HPDE6-E6E7 (cell line): ENCODE measurements around the gene ARHGDIA.
A peak's percentile ranks its signal among the peaks of the same experiment; 100 is the strongest.

Source experiments
- DNase-seq: peaks from one replicate; pipeline ENCODE4 v3.0.0; 2011; ENCODE audit warnings: missing footprints; ENCODE audit errors: extremely low spot score

ARHGDIA gene

DNA sequence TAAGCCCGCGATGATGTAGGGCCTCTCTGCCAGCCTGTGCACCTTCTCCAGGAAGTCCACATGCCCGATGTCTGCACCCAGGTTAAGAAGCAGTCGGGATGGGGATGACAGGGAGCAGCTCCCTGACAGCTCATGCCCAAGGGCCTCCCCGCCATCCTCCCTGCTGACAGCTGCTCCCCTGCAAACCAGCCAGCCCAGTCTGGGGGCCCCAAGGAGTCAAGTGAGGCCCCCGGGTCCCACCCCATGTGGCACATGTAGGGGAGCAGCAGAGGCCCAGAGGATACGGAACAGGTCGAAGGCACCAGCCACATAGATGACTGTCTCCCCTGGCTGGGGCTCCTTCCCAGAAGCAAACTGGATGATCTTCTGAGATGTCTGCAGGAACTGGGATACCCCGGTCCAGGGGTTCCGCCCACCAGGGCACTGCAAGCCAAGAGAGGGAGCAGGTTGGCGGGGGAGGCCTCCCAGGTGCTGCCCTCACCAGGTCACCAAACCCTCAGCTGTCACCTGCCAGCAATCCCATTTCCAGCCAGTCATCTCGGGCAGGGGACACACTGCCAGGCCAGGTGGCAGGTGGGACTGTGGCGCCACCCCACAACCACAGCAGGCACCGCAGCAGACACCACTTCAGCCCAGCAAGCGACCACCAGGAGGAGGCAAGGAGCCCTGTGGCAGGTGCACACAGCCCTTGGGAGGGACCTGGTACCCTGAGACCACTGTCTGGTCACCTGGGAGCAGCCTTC lies 35.5 kb upstream of the ARHGDIA start:
- DNase-seq, result no peak

DNA sequence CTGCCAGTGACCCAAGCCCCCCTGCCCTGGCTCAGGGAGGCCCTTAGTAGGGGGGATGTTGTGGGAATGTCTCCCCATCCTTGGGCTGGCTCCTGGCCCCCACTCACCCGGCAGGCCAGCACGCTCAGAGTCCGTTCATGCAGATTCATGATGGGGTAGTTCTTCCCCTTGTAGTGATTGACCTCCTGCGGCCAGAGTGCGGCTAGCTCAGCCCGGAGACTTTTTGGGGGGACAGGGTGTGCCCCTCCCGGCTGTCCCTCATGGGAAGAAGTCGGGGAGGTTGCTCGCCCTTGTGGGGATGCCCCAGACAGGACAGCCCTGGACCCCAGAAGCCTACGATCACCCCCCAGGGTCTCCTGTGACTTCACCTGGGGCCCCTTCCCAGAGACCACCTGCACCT lies 34.9 kb upstream of the ARHGDIA start:
- no peak for DNase-seq

DNA sequence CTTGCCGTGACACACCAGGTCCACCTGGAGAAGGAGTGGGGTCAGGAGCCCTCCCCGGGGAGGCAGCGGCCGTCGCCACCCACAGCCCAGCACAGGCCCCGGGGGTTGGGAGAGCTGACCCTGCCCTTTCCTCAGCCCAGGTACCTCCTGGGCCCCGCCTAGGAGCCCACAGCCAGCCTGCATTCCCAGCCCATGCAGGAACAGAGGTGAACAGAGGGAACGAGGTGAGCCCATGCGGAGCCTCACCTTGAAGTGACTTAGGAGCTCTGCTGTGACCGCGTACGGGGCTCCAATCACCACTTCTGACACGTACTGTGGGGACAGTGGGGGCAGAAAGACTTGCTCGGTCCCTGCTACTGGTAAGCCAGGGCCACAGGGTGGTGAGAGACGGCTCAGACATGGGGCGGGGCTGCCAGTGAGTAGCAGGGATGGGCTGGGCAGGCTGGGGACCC lies 34.3 kb upstream of the ARHGDIA start:
- no peak for DNase-seq

DNA sequence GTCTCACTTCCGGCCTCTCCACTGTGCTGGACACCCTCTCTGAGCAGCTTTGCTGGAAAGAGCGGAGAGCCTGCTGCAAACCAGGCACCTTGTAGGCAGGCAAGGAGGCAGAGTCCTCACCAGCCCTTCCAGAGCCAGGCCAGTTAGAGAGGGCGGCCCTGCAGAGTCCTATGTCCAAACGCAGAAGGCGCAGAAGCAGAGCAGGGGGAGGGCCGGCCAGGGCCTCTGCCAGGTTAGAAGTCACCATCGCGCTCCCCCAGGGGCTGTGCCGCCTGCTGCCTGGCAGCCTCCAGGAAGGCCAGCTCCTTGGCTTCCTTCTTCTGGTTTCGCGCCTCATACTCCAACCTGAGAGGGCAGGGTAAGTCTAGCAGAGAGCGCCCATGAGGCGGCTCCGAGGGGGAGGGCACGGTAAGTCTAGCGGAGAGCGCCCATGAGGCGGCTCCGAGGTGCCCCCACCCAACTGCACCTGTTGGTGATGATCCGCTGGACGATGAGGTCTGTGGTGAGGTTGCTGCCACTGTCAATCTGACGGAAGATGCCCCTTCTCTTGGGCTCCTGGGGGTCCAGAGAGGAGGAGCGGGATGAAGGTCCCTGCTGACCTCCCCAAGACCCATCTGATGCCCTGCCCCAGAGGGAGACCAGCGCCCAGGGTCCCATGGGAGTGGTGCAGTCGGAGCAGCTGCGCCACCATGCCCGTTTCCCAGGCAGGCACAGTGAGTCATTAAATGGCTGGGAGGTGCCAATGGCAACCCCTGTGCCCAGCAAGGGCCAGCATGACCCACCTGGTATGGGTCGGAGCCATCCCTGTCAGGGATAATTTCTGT lies 33.7 kb upstream of the ARHGDIA start:
- no peak for DNase-seq

DNA sequence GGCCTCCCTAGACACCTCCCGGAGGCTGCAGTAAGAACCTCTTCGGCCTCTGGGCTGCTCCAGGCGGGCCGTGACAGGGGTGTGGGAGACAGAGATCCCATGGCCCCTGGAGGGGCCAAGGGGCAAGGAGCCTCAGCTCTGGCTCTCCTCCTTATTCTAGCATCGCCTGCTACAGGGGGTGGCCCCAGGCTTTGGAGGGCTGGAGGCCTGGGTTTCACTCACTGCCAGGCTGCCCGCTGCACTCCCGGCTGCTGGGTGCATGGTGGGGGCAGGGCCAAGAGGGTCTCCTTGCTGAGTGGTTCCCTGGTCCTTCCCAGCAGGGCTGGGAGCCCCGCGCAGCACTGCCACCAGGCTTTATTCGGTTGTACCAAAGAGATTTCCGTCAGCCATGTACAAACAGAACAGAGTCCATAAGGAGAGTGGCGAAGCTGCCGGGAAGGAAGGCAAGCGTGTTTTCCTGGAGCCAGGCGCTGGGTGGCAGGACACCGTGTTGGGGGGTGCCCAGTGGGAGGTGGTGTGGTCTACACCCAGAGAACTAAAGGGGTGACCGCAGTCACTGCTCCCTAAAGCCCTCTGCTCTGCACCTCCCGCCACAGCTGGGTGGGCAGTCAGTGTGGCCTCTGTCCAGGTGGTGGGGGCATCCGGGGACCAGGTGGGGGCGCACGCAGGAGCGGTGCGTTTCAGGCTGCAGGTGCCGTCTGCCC lies 32.9 kb upstream of the ARHGDIA start:
- DNase-seq, result no peak

DNA sequence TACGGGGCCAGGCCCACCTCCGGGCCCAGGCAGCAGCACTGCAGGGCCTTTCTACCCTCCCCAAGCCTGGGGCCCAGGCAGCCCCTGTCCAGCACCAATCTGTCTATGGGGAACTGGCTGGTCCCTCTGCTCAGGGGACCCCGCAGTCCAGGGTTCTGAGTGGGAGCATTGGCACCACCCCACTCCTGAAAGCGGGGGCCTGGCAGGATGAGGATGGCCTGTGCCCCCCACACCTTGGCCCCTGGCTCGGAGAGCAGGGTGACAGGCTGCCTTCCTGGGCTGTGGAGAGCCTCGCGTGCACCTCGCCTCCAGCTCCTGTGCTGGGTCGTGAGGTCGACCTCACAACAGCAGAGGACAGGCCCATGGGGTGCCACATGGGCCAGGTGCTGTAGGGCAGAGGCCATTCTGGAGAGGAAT lies 32.3 kb upstream of the ARHGDIA start:
- no peak for DNase-seq

DNA sequence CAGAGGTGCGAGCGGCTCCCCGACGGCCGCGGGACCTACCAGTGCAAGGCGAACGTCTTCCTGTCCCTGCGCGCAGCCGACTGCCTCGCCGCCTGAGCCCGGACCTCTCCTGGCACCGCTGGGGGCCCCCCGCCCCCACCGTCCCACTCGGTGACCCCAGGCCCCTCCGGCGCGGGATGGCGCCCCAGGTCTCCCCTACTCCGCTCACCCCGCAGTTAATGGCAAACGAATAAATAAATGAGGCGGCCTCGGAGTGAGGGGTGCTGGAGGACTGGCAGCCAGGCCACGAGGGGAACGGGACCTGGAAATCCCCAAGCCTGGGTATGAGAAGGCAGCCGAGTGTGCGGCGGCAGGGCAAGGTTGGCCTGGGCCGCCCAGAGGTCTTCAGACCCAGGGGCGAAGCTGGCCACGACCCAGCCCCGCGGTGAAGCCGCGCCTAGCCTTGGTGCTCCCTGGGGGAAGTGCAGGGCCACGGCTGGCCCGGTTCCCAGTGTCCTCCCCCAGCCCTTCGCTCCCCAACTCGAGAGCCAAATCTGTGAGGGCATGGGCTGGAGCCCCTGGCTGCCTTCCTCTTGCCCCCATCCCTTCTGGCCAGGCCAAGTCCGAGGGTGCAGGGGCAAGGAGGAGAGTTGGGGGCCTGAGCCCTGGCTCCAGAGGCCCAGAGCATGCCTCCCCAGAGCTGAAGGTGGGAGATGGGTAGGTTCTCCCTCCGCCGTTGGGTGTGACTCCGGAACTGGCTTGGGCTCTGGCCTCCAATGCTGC lies 31.7 kb upstream of the ARHGDIA start:
- no peak for DNase-seq

DNA sequence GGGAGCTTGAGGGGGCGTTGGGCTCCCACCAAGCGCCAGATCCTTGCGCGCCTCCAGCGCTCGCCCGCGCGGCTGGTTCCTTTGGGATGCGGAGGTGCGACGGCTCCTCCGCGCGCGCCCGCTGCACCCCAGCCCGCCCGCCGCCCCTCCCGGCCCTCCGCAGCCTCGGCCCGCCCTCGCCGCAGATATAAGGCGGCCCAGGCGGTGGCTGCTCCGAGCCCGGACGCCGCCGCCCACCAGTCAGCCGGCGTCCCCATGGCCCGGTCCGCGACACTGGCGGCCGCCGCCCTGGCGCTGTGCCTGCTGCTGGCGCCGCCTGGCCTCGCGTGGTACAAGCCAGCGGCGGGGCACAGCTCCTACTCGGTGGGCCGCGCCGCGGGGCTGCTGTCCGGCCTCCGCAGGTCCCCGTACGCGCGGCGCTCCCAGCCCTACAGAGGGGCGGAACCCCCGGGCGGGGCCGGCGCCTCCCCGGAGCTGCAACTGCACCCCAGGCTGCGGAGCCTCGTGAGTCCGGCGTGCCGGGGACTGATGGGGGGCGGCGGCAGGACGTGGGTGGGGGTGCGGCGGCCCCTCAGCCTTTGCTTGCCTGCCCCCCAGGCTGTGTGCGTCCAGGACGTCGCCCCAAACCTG lies 31.0 kb upstream of the ARHGDIA start, which contains the start of gene NPB:
Gene NPB, plus strand, starts transcription at position 216 of the 630 bp plus-strand sequence. Its CDS starts 40 bp downstream, at position 256.
- DNase-seq, result no peak

DNA sequence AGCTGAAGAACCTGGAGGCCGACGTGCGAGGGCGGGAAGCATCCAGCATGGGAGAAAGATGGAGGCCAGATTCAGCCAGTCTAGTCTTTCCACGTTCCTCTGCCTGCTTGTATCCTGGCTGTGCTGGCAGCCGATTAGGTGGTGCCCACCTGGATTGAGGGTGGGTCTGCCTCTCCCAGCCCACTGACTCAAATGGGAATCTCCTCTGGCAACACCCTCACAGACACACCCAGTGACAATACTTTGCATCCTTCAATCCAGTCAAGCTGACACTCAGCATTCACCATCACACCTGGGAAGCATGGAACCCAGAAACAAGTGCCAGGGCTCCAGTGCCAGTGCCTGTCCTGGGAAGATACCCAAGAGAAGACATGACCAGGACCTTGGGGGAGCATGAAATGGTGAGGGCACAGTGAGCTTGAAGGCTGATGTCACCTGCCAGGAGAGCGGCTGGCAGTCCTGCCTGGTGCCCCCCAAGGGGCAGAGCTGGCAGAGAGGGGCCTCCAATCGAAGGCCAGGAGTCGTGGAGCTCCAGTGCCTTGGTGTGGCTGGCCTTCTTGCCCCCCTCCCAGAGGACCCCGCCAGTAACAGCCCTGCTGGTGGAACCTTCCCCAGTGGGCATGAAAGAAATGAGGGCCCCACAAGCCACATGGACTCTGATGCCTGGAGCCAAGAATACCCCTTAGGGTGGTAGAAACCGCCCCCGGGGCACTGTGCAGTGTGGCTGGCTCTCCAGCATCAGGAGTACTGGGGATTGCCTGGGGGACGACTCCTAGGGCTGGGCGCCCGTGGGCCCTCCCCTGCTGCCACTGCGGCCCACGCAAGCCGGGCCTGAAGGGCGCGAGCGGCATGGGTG lies 30.3 kb upstream of the ARHGDIA start:
- DNase-seq, result no peak

DNA sequence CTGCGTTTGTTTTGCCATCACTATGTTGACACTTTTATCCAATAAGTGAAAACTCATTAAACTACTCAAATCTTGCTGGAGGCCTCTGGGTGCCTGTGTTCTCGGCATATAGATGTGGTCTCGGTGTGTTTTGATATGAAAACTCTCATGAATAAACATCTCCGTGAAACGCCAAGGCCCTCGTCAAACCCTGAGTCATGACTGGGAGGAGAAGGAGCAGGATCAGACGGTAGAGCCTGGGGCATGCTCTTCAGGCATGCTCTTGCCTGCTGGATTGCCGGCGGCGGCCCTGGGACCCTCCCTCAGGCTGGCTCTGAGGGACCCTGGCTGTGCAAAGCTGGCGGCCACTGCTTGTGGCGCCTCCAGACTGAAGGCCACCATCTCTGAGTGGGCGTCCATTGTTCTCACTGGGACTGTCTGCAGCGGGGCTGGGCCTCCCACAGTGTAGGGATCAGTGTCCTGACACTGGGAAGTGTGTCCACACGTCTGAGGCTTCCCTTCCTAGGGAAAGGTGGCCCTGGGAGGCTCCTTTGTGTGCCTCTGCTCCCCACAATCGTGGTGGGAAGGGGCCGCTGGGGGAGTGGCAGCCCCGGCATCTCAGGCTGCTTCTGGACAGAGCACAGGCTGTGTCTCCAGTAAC lies 29.2 kb upstream of the ARHGDIA start:
- DNase-seq, result no peak

DNA sequence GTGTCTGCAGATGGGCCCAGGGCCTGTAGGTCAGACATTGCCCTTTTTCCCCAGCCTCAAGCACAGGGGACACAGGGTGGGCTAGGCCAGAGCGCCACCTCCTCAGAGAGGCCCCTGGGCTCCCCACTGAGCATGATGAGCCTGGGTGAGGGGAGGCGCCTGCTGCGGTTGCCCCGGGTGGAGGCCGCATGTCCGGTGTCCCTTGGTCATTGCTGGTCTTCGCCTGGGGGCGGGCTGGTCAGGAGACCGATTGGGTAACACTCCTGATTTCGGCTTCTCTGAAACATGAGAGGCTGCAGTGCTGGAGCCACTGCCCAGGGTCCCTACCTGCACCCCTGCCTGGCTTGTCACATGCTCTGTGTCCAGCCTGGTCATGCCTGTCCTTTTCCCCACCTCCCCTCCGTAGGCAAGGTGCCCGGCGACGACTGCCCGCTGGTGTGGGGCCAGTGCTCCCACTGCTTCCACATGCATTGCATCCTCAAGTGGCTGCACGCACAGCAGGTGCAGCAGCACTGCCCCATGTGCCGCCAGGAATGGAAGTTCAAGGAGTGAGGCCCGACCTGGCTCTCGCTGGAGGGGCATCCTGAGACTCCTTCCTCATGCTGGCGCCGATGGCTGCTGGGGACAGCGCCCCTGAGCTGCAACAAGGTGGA lies 28.5 kb upstream of the ARHGDIA start:
- DNase-seq, result no peak

DNA sequence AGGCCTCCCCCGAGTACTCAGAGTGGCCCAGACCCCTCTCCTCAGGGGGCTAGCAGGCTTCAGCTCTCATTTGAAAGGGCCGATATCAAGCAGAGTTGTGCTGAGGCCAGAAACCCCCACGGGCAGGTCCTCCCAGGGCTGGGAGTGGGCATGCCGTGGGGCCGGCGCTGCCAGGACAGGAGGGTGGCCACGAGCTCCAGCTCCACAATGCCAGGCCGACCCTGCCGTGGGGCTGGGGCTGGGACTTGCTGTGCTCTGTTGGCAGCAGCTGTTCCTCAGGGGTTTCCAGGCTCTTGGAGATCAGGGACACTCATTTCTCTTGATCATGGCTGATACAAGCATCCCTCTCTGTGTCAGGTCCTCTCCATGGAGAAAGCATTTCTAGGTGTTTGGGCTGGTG lies 27.7 kb upstream of the ARHGDIA start:
- DNase-seq, result no peak

DNA sequence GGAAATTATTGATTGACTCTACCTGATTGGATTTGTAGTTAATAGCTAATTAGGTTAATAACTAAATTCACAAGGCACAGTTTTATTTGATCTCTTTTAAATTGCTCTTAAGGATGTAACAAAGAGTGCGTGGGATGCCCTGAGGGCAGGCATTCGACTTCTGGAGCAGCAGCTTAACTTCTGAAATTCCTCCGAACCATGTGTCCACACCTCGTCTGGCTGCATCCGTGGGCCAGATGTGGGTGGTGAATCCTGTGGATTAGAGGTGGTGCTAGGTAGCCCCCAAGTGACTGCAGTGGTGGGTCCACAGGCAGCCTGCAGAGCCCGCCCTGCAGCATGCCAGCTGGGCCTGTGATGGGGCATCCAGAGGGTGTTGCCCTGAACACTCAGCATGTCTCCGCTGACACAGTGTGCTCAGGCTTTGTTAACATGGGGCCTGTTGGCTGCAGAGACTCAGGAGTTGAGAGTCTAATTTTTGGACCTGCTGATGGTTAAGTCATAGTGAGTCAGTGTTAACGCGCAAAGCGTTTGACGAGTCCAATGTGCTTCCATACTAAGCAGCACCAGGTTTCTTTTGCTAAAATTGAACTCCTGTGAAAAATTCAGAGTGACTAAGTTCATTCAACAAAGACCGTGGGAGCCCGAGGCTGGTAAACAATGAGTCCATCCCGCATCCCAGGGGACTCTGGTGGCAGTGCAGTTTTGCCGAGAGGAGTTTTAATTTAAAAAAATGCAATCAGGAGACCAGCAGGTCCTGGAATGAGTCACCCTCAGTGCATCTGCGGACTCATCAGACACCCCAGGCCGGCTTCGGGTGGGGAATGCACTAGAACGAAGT lies 27.1 kb upstream of the ARHGDIA start:
- peak; percentile 80 for DNase-seq

DNA sequence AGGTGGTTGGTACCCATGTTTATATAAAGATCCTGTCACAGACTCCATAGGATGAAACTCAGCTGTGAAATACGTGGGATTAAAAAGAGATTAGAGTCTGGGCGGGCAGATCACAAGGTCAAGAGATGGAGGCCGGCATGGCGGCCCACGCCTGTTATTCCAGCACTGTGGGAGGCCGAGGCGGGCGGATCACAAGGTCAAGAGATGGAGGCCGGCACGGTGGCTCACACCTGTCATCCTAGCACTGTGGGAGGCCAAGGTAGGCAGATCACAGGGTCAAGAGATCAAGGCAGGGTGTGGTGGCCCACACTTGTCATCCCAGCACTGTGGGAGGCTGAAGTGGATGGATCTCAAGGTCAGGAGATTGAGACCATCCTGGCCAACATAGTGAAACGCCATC lies 24.3 kb upstream of the ARHGDIA start:
- no peak for DNase-seq

DNA sequence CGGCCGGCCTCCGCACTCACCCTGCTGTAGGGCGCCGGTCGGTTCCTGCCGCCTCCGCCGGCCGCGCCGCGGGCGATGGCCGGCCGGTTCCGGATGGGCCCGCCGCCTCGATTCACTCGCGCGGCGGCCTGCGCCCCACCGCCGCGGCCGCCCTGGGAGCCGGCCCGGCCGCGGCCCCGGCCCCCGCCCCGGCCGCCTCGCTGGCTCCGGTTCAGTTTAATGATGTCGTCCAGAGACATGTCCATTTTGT lies 20.1 kb upstream of the ARHGDIA start:
- DNase-seq, result no peak

DNA sequence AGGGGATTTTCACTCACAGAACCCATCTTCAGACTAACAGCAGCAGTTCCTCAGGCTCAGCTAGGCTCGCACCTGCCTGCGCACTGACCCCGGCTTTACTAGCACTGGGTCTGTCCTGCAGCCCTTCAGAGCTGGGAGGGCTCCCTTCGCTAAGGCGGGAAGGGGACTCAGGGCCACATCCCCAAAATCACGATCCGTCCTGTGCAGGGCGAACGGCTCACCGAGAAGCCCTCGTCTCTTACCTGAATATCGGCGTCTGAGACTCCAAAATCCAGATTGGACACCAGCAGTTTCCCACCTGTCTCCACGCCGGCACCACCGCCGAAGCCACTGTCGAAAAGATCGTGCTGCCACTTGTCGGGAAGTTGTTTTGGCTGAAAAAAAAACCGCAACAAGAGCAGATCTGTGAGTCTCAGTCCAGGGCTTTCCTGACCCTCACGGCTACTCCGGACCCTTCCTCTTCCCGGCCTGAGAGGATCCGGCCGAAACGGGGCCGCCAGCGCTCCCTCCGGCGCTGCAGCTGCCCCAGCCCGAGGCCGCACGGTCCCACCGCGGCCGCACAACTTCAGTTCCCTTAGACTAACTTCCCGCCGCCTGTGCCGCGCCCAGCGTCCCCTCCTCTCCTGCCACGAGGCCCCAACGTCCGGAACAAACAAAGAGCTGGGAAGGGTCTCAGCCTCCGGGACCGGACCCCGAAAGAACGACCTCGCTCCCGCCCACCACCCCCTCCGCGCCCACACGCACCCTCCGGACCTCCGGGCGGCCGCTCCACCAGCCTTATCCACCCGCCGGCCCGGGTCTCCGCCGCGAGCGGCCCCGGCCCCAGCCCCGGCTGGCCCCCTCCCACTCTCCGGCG lies 19.5 kb upstream of the ARHGDIA start:
- no peak for DNase-seq

DNA sequence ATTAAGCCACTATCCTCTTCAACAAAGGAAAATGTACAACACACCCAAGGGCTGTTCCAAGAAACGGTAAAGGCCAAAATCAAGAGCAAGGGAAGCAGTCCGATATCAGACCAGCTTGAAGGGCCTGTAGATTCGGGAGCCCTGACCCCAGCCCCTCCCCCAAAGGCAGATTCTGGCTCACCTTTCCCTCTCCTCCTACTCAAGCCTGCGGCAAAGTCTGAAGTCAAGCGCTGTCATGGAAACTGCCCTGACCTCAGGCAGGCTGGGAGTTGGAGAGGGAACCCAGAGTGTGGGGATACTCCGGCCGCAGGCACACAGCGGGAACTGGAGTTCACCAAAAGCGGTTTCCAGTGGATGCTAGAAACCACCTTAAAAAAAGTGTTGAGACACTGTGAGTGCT lies 18.5 kb upstream of the ARHGDIA start:
- no peak for DNase-seq
